ENCODE measurements around the gene CHD9. TPM values are rescaled to one million over a fixed set of nuclear protein-coding genes. Genes with fewer than 3 reads are reported as not detected.

Gene CHD9
- total and polyA plus RNA-seq, 9 of the 15 experiments (the other 6 are each of a cell fraction or from before 2014, with no cell fraction given): 29.0 to 69.3 (median 40.6) TPM

DNA sequence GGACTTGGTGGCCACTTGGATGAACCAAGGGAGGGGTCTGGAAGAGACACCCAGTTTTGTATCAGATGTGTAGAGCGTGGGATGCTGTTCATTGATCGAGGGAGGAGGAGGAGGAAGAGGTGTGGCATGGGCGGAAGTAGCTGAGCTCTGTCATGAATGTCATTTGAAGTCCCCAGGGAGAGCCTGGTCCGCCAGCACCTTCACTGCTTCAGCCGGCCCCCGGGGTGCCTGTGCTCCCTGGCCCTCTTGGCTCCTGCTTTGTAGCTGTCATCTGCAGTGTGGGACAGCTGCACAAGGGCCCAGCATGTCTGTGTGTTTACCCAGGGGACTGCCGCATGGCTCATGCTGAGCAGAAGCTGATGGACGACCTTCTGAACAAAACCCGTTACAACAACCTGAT is 304.1 kb downstream of the CHD9 start (continued):
- TF ChIP-seq, protein P1, sequence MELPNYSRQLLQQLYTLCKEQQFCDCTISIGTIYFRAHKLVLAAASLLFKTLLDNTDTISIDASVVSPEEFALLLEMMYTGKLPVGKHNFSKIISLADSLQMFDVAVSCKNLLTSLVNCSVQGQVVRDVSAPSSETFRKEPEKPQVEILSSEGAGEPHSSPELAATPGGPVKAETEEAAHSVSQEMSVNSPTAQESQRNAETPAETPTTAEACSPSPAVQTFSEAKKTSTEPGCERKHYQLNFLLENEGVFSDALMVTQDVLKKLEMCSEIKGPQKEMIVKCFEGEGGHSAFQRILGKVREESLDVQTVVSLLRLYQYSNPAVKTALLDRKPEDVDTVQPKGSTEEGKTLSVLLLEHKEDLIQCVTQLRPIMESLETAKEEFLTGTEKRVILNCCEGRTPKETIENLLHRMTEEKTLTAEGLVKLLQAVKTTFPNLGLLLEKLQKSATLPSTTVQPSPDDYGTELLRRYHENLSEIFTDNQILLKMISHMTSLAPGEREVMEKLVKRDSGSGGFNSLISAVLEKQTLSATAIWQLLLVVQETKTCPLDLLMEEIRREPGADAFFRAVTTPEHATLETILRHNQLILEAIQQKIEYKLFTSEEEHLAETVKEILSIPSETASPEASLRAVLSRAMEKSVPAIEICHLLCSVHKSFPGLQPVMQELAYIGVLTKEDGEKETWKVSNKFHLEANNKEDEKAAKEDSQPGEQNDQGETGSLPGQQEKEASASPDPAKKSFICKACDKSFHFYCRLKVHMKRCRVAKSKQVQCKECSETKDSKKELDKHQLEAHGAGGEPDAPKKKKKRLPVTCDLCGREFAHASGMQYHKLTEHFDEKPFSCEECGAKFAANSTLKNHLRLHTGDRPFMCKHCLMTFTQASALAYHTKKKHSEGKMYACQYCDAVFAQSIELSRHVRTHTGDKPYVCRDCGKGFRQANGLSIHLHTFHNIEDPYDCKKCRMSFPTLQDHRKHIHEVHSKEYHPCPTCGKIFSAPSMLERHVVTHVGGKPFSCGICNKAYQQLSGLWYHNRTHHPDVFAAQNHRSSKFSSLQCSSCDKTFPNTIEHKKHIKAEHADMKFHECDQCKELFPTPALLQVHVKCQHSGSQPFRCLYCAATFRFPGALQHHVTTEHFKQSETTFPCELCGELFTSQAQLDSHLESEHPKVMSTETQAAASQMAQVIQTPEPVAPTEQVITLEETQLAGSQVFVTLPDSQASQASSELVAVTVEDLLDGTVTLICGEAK (IDR thresholded peaks at IDR 0.05): no peak
- TF ChIP-seq, protein P1 (CRISPR knock-in tag; IDR thresholded peaks at IDR 0.05): no peak
